Measurements from ENCODE around the gene PCP4L1. TPM values are rescaled to one million over a fixed set of nuclear protein-coding genes. Genes with fewer than 3 reads are reported as not detected.
A peak's percentile ranks its signal among the peaks of the same experiment; 100 is the strongest.
"Not testable (repeated sequence)": the region's sequence is repeated elsewhere in the genome, so short reads cannot be mapped to it uniquely, and the experiment has no call there.

The PCP4L1 gene
- total RNA-seq, 2 donors from 2014 or later = 0.59 TPM; not detected in 1

DNA sequence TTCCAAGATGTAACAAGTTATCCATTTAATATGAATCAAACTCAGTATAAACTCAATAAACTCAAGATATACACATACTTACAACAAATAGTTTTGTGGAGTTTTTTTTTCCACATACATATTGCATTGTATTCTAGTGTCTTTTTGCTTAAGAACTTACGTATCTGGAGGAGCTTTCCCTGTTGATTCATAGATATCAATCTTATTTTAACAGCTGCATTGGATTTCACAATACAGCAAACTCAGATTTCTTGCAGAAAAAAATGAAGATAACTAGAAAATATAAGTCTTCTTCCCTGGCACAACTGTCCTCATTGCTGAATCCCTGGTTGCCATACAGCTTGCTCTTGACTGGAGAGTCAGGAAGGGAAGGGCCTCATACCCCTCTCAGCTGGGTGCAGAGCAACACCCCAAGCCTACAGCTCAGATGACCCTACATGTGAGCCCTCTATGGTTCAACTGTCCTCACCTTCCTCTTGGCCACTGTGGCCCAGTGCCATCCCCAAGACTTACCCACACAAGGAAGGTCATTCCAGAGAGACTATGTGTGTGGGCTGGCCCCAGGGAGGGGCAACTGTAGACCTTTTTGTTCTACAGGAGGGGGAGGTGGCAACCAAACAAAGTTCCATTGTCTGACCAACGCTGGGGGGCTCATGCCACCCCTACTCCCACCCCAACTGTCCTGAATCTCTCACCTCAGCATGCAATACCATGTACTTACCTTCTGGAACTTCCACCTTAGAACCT, 49.5 kb downstream of the PCP4L1 start:
- TF ChIP-seq, protein P1, sequence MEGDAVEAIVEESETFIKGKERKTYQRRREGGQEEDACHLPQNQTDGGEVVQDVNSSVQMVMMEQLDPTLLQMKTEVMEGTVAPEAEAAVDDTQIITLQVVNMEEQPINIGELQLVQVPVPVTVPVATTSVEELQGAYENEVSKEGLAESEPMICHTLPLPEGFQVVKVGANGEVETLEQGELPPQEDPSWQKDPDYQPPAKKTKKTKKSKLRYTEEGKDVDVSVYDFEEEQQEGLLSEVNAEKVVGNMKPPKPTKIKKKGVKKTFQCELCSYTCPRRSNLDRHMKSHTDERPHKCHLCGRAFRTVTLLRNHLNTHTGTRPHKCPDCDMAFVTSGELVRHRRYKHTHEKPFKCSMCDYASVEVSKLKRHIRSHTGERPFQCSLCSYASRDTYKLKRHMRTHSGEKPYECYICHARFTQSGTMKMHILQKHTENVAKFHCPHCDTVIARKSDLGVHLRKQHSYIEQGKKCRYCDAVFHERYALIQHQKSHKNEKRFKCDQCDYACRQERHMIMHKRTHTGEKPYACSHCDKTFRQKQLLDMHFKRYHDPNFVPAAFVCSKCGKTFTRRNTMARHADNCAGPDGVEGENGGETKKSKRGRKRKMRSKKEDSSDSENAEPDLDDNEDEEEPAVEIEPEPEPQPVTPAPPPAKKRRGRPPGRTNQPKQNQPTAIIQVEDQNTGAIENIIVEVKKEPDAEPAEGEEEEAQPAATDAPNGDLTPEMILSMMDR (IDR thresholded peaks at IDR 0.05) = no peak
- H3K4me1 ChIP-seq = peaks cover 0 to 25% of the 10 kb centered on the region in 2 donors
- no peaks in the 10 kb centered on the region for H3K27me3 ChIP-seq
- H3K9me3 ChIP-seq = no peaks in the 10 kb centered on the region
- no peak overlapping the region for H3K27ac ChIP-seq
- H3K36me3 ChIP-seq = no peaks in the 10 kb centered on the region
- DNase-seq (ENCODE audit: low spot score) = no peak
- no peak overlapping the region for H3K4me3 ChIP-seq

DNA sequence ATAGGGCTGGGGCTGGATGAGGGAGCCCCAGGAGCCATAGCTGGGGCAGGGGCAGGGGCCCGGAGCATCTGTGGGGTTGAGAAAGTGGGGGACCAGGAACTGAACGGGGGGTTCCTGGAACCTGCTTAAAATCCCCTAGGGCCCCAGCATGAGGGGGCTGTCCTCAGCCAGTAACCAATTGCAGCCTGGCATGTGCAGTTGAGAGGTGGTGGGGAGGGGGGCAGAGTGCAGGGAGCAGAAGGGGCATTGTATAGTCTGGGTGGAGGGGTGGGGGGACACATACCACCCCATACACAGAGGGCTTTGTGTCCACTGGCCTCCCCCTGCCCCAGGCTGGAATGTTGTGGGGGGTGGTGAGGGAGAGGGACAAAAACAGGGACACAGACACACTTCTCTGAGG, 51.3 kb downstream of the PCP4L1 start, which contains the start of gene MPZ:
MPZ (minus strand) TSS at position 101 of the 400 bp plus-strand sequence; CDS start at position 38, 63 bp downstream.
- Histone ChIP-seq H3K9me3 (no peaks in the 10 kb centered on the region), H3K4me1 (peaks cover 0 to 24% of the 10 kb centered on the region in 2 donors), H3K27ac (no peak within 1 kb of the TSS), H3K27me3 (no peaks in the 10 kb centered on the region), H3K4me3 (no peak within 1 kb of the TSS), H3K36me3 (no peaks in the 10 kb centered on the region)
- TF ChIP-seq, protein P1 (IDR thresholded peaks at IDR 0.05) = no peak
- DNase-seq (ENCODE audit: low spot score) = no peak

DNA sequence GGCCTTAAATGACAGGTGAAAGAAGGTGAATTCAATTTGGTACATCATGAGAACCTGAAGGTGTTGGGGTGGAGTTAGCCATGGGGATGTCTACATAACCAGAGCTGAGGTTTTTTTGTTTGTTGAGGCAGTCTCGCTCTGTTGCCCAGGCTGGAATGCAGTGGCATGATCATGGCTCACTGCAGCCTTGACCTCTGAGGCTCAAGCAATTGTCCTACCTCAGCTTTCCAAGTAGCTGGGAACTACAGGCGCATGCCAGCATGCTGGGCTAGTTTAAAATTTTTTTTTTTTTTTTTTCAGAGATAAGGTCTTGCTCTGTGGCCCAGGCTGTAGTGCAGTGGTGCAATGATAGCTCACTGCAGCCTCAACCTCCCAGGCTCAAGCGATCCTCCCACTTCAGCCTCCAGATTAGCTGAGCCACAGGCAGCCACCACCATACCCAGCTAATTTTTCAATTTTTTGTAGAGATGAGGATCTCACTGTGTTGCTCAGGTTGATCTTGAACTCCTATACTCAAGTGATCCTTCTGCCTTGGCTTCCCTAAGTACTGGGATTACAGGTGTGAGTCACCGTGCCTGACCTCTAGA, 53.1 kb downstream of the PCP4L1 start:
- no peak for DNase-seq (ENCODE audit: low spot score)
- TF ChIP-seq, protein P1 (IDR thresholded peaks at IDR 0.05) = no peak
- Histone ChIP-seq H3K9me3 (no peaks in the 10 kb centered on the region), H3K27me3 (no peaks in the 10 kb centered on the region), H3K36me3 (no peaks in the 10 kb centered on the region), H3K4me3 (no peak overlapping the region), H3K4me1 (peaks cover 0 to 23% of the 10 kb centered on the region in 2 donors), H3K27ac (no peak overlapping the region)

DNA sequence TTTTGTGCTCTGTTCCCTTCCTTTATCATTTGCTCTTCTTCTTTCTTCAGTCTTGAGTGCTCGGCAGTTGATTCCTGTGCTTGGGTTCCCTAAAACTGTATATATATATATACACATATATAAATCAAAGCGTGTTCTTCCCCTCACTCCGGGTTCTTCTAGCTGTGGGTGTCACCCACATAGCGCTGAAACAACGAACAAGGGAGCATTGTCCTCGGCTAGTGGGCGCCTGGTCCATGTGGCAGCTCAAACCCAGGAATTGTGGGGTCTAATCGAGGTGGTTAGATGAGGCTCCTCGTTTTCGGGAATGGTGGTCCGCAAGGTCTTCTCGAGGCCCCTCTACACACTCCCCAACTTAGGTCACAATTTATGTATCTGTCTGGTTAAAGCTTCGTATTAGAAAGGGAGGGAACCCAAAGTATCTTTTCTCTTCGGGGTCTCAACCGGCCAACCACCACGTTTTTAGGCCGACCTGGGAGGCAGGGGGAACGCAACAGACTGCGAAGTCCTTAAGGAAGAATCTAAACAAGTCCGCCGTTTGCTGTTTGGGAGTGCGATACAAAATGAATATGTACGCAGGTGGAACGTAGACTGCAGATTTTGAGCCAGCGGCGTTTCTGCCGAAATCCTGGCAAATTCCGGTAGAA, 55.1 kb downstream of the PCP4L1 start:
- Histone ChIP-seq H3K27ac (peak overlapping the region; percentile 95 to 96), H3K9me3 (no peaks in the 10 kb centered on the region), H3K4me1 (peaks cover 0 to 23% of the 10 kb centered on the region in 2 donors), H3K4me3 (peak overlapping the region; percentile 74 to 85), H3K36me3 (no peaks in the 10 kb centered on the region), H3K27me3 (no peaks in the 10 kb centered on the region)
- no peak for DNase-seq (ENCODE audit: low spot score)
- TF ChIP-seq, protein P1 (IDR thresholded peaks at IDR 0.05) = no peak

DNA sequence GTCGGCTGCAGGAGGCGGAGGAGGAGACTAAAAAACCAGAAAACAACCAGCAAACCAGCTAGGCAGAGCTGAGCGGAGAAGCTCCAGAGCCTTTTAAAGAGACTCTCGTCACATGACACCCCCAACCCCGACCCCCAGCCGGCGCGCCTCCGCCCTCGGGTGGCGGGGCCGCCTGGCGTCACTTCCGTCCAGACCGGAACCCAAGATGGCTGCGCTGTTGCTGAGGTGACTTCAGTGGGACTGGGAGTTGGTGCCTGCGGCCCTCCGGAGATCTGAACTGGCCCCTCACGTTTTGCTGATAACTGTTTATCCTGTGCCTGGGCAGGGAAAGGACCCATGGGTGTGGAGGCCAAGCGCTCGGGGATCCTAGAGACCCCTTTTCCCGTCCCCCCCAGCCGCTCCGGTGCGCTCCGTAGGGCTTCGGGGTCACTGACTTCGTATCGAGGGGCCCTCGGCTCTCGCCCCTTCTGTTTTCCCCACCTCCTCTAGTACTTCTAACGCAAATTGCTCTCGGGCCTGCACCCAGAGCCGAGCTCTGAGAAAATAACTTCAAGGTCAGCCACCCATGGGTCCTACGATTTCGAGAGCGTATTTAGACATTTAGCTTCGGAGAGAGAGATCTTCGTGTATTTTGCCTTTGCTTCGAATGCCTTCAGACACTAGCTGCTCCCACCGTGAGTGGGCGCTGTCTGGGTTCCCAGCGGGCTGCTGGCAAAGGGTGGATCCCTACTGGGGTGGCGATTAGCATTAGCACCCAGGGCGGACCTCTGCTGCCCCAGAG, 55.8 kb downstream of the PCP4L1 start, which contains the start of gene SDHC:
SDHC (plus strand) TSS at position 181 of the 781 bp plus-strand sequence; CDS start at position 206, 25 bp downstream.
- no peaks in the 10 kb centered on the region for H3K9me3 ChIP-seq
- TF ChIP-seq, protein P1 (IDR thresholded peaks at IDR 0.05) = peak in 1 of 2 donors; percentile 36
- peak within 1 kb of the TSS; percentile 95 to 96 for H3K27ac ChIP-seq
- H3K27me3 ChIP-seq = no peaks in the 10 kb centered on the region
- peak; percentile 93 for DNase-seq (ENCODE audit: low spot score)
- peak within 1 kb of the TSS; percentile 74 to 85 for H3K4me3 ChIP-seq
- H3K36me3 ChIP-seq = no peaks in the 10 kb centered on the region
- H3K4me1 ChIP-seq = peaks cover 0 to 23% of the 10 kb centered on the region in 2 donors

DNA sequence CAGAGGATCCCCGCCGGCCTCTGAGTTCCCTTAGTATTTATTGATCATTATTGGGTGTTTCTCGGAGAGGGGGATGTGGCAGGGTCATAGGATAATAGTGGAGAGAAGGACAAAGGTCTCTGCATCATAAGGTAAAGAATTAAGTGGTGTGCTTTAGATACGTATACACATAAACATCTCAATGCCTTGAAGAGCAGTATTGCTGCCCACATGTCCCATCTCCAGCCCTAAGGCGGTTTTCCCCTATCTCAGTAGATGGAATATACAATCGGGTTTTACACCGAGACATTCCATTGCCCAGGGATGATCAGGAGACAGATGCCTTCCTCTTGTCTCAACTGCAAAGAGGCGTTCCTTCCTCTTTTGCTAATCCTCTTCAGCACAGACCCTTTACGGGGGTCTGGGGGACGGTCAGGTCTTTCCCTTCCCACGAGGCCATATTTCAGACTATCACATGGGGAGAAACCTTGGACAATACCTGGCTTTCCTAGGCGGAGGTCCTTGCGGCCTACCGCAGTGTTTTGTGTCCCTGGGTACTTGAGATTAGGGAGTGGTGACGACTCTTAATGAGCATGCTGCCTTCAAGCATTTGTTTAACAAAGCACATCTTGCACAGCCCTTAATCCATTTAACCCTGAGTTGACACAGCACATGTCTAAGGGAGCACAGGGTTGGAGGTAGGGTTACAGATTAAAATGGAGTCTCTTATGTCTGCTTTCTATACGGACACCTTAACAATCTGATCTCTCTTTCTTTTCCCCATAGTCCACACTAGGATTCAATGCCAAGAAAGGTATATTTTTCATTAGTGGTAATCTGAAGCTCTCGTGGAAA, 57.5 kb downstream of the PCP4L1 start:
- not testable (repeated sequence) for H3K27me3 ChIP-seq; H3K36me3 ChIP-seq; DNase-seq (ENCODE audit: low spot score); H3K4me3 ChIP-seq; H3K27ac ChIP-seq; H3K9me3 ChIP-seq
- peaks cover 0 to 23% of the 10 kb centered on the region in 2 donors for H3K4me1 ChIP-seq
